Liver (tissue), 9 donors: ENCODE data around the gene SLITRK1. TPM values are rescaled to one million over a fixed set of nuclear protein-coding genes. Genes with fewer than 3 reads are reported as not detected.

ENCODE experiments used
- DNase-seq: peaks from one replicate; pipeline ENCODE4 v3.0.0-alpha.2; 2017; ENCODE audit warnings: low spot score
- H3K27ac ChIP-seq, 2 donors: one replicate each; pipeline ENCODE4 v1.7.0; 2013; ENCODE audit warnings: inconsistent platforms in 2 of 2, low read length in 2 of 2, control low read depth in 1 of 2, low read depth in 1 of 2, mild to moderate bottlenecking in 1 of 2
- H3K27me3 ChIP-seq, 4 donors: one replicate each; pipeline versions ENCODE4 v1.6.1 to v1.7.0; 2013; ENCODE audit warnings: low read length in 3 of 4, inconsistent platforms in 1 of 4, mild to moderate bottlenecking in 1 of 4, moderate library complexity in 1 of 4; ENCODE audit not compliant: control insufficient read depth in 4 of 4, insufficient read depth in 4 of 4
- H3K36me3 ChIP-seq, 4 donors: one replicate each; pipeline versions ENCODE4 v1.6.1 to v1.7.0; 2013; ENCODE audit warnings: low read length in 3 of 4, mild to moderate bottlenecking in 3 of 4, low read depth in 1 of 4, moderate library complexity in 1 of 4; ENCODE audit not compliant: control insufficient read depth in 4 of 4, insufficient read depth in 3 of 4
- H3K4me1 ChIP-seq, 4 donors: one replicate each; pipeline versions ENCODE4 v1.6.1 to v1.7.0; 2013; ENCODE audit warnings: low read length in 3 of 4, mild to moderate bottlenecking in 3 of 4, moderate library complexity in 1 of 4; ENCODE audit not compliant: control insufficient read depth in 4 of 4, insufficient read depth in 4 of 4
- H3K4me3 ChIP-seq, 3 donors: one replicate each; pipeline versions ENCODE4 v1.6.1 to v1.7.0; 2013; ENCODE audit warnings: low read length in 3 of 3, control low read depth in 1 of 3, low read depth in 1 of 3, mild to moderate bottlenecking in 1 of 3
- H3K9ac ChIP-seq, 2 donors: one replicate each; pipeline ENCODE4 v1.7.0; 2013; ENCODE audit warnings: low read length in 2 of 2, mild to moderate bottlenecking in 2 of 2, moderate library complexity in 2 of 2, control low read depth in 1 of 2, low read depth in 1 of 2
- H3K9me3 ChIP-seq, 4 donors: one replicate each; pipeline versions ENCODE4 v1.6.1 to v1.7.0; 2013; ENCODE audit warnings: low read length in 3 of 4; ENCODE audit not compliant: control insufficient read depth in 4 of 4
- ATF3 ChIP-seq: IDR thresholded peaks from 2 replicates; pipeline ENCODE4 v1.6.1; 2016; ENCODE audit warnings: antibody characterized with exemption
- CTCF ChIP-seq: fragments of 150-350 bp; IDR thresholded peaks from 2 replicates; pipeline ENCODE4 v1.5.1; 2017; ENCODE audit warnings: improper control_type of control experiment, low read depth, low read length; ENCODE audit not compliant: missing input control
- EGR1 ChIP-seq, 2 donors: IDR thresholded peaks; 2 replicates each; pipeline ENCODE4 v1.6.1; 2016 to 2018; ENCODE audit warnings: antibody characterized with exemption in 2 of 2, low read depth in 2 of 2
- HNF4A ChIP-seq, 2 donors: conservative IDR thresholded peaks; 2 replicates each; pipeline ENCODE4 v1.6.1; 2016; ENCODE audit warnings: antibody characterized with exemption in 2 of 2, mild to moderate bottlenecking in 2 of 2
- HNF4G ChIP-seq: IDR thresholded peaks from 2 replicates; pipeline ENCODE4 v1.6.1; 2016; ENCODE audit warnings: antibody characterized with exemption
- RAD21 ChIP-seq, 2 donors: IDR thresholded peaks; 2 replicates each; pipeline ENCODE4 v1.6.1; 2016; ENCODE audit warnings: antibody characterized with exemption in 2 of 2, mild to moderate bottlenecking in 2 of 2
- RXRA ChIP-seq, 2 donors: IDR thresholded peaks; 2 replicates each; pipeline ENCODE4 v1.6.1; 2017 to 2018; ENCODE audit warnings: antibody characterized with exemption in 2 of 2, mild to moderate bottlenecking in 1 of 2
- TAF1 ChIP-seq: conservative IDR thresholded peaks from 2 replicates; pipeline ENCODE4 v1.6.1; 2016; ENCODE audit warnings: antibody characterized with exemption, mild to moderate bottlenecking
- WGBS: extraction: QIAGEN DNeasy Blood & Tissue Kit; methylation state at CpG from one replicate; pipeline ENCODE4 v1.1.7; 2013; 5-methylcytosine and 5-hydroxymethylcytosine counted together
- polyA plus RNA-seq, 2 donors: library from polyadenylated mRNA; stranded (reverse) in 1 of 2; unstranded in 1 of 2; fragments of 200-250 nt in 1 of 2; fragments of >200 nt in 1 of 2; fragmentation: Nextera tagmentation in 1 of 2; extraction: Ambion mirVana in 1 of 2; gene quantifications; one replicate each; pipeline versions ENCODE4 v1.2.1 to v1.2.3, GENCODE V29; 2013 to 2015
- total RNA-seq, 2 donors: library from RNA; depleted of rRNA; stranded (reverse); fragments of >200 nt; gene quantifications; one replicate each; pipeline ENCODE4 v1.2.3, GENCODE V29; 2014
- donor health status: healthy.
- donor health status: healthy.
- donor health status: healthy.
- donor health status: healthy.
- donor health status: healthy.

The SLITRK1 gene
- total and polyA plus RNA-seq, 4 donors: not detected

GRCh38 chr13:83880275-83881139, 1.8 kb downstream of the SLITRK1 start (continued):
- TF ChIP-seq HNF4A (conservative IDR thresholded peaks at IDR 0.05): no peak

- H3K9me3 ChIP-seq: peaks cover 0 to 7% (median 0%) of the 10 kb centered on the region in 4 donors
- H3K27ac ChIP-seq: no peak overlapping the region
- H3K4me3 ChIP-seq: no peak overlapping the region
- DNase-seq: no peak
- no peak overlapping the region for H3K9ac ChIP-seq
- TF ChIP-seq ATF3 (no peak), EGR1 (IDR thresholded peaks at IDR 0.05; ENCODE audit: low read depth in 2 of 2) (no peak)
- 7% methylated on average over 33 of the region's 33 CpGs for WGBS
- H3K27me3 ChIP-seq: peaks cover 0 to 17% (median 12%) of the 10 kb centered on the region in 4 donors
- H3K4me1 ChIP-seq: peaks cover 0 to 10% (median under 1%) of the 10 kb centered on the region in 4 donors
- no peaks in the 10 kb centered on the region for H3K36me3 ChIP-seq
Observed at GRCh38 chr13:83879431-83880171, 2.7 kb downstream of the SLITRK1 start.

- Histone ChIP-seq H3K27me3 (peaks cover 0 to 17% (median 12%) of the 10 kb centered on the region in 4 donors), H3K9ac (no peak overlapping the region), H3K27ac (no peak overlapping the region), H3K9me3 (peaks cover 0 to 7% (median 0%) of the 10 kb centered on the region in 4 donors), H3K4me1 (peaks cover 0 to 10% (median under 1%) of the 10 kb centered on the region in 4 donors), H3K4me3 (no peak overlapping the region), H3K36me3 (no peaks in the 10 kb centered on the region)
- TF ChIP-seq HNF4G (no peak), RXRA (IDR thresholded peaks at IDR 0.05) (no peak), HNF4A (conservative IDR thresholded peaks at IDR 0.05) (no peak), TAF1 (no peak), RAD21 (IDR thresholded peaks at IDR 0.05) (no peak), CTCF (no peak)
- no peak for DNase-seq
- 5% methylated on average over 31 of the region's 31 CpGs for WGBS
Observed at GRCh38 chr13:83878691-83879430, 3.4 kb downstream of the SLITRK1 start.
